ENCODE data around the gene MDM1. TPM values are rescaled to one million over a fixed set of nuclear protein-coding genes. Genes with fewer than 3 reads are reported as not detected.

Gene MDM1
- total RNA-seq, 2 experiments from 2014 or later, result 25.2 to 28.4 TPM

- Mint-ChIP-seq H3K9me3 (peaks cover 9% of the 10 kb centered on the region), H3K4me3 (no peak overlapping the region), H3K27me3 (no peaks in the 10 kb centered on the region), H3K36me3 (ENCODE audit: low read depth) (peaks cover 20% of the 10 kb centered on the region), H3K27ac (no peak overlapping the region), H3K4me1 (peaks cover 81% of the 10 kb centered on the region)
- no peak for DNase-seq
- POLR2A ChIA-PET, result no interaction called here
- CTCF ChIA-PET, result interaction anchor here (0.7 kb wide), 1 partner anchor 15 kb away, joined by 3 read pairs; no protein-coding TSS in a partner anchor
Observed at GRCh38 chr12:68368327-68368726, 36.2 kb upstream of the MDM1 start.

GRCh38 chr12:68367903-68368302, 35.7 kb upstream of the MDM1 start:
- Mint-ChIP-seq H3K4me3 (no peak overlapping the region), H3K27me3 (no peaks in the 10 kb centered on the region), H3K27ac (no peak overlapping the region), H3K36me3 (ENCODE audit: low read depth) (peaks cover 20% of the 10 kb centered on the region), H3K4me1 (peaks cover 81% of the 10 kb centered on the region), H3K9me3 (peaks cover 7% of the 10 kb centered on the region)
- ChIA-PET CTCF (interaction anchor here (0.7 kb wide), 1 partner anchor 15 kb away, joined by 3 read pairs; no protein-coding TSS in a partner anchor), POLR2A (no interaction called here)
- DNase-seq, result peak; percentile 14

GRCh38 chr12:68367116-68367515, 35.0 kb upstream of the MDM1 start:
- ChIA-PET POLR2A (no interaction called here), CTCF (no interaction called here)
- Mint-ChIP-seq H3K4me1 (peaks cover 79% of the 10 kb centered on the region), H3K27me3 (no peaks in the 10 kb centered on the region), H3K4me3 (no peak overlapping the region), H3K27ac (peak overlapping the region; percentile 84), H3K9me3 (peaks cover 7% of the 10 kb centered on the region), H3K36me3 (ENCODE audit: low read depth) (peaks cover 20% of the 10 kb centered on the region)
- no peak for DNase-seq

- CTCF ChIA-PET, result interaction anchor here (1.1 to 1.4 kb wide), 2 partner anchors 9 to 465 kb away, joined by 4 read pairs; no protein-coding TSS in a partner anchor
- Mint-ChIP-seq H3K9me3 (peaks cover 6% of the 10 kb centered on the region), H3K36me3 (ENCODE audit: low read depth) (peaks cover 14% of the 10 kb centered on the region), H3K27ac (peak overlapping the region; percentile 94), H3K4me3 (peak overlapping the region; percentile 63), H3K27me3 (no peaks in the 10 kb centered on the region), H3K4me1 (peaks cover 70% of the 10 kb centered on the region)
- POLR2A ChIA-PET, result interaction anchor here (0.6 to 1.0 kb wide), 2 partner anchors 97 to 227 kb away, joined by 3 to 4 read pairs; no protein-coding TSS in a partner anchor
- peak; percentile 94 for DNase-seq
Observed at GRCh38 chr12:68364893-68365725, 32.9 kb upstream of the MDM1 start.

- Mint-ChIP-seq H3K27ac (peak overlapping the region; percentile 94), H3K27me3 (no peaks in the 10 kb centered on the region), H3K4me1 (peaks cover 67% of the 10 kb centered on the region), H3K4me3 (peak overlapping the region; percentile 63), H3K36me3 (ENCODE audit: low read depth) (peaks cover 14% of the 10 kb centered on the region), H3K9me3 (peaks cover under 1% of the 10 kb centered on the region)
- DNase-seq, result no peak
- CTCF ChIA-PET, result interaction anchor here (1.4 kb wide), 1 partner anchor 8 kb away, joined by 4 read pairs; no protein-coding TSS in a partner anchor
- POLR2A ChIA-PET, result interaction anchor here (0.6 kb wide), 2 partner anchors 228 to 346 kb away, joined by 4 to 7 read pairs; no protein-coding TSS in a partner anchor
Observed at GRCh38 chr12:68364328-68364727, 32.2 kb upstream of the MDM1 start.

GRCh38 chr12:68361953-68362352, 29.8 kb upstream of the MDM1 start:
- Mint-ChIP-seq H3K27ac (no peak overlapping the region), H3K36me3 (ENCODE audit: low read depth) (peaks cover 7% of the 10 kb centered on the region), H3K9me3 (no peaks in the 10 kb centered on the region), H3K27me3 (no peaks in the 10 kb centered on the region), H3K4me3 (no peak overlapping the region), H3K4me1 (peaks cover 57% of the 10 kb centered on the region)
- ChIA-PET POLR2A (no interaction called here), CTCF (interaction anchor here (1.0 kb wide), 1 partner anchor 64 kb away, joined by 3 read pairs; no protein-coding TSS in a partner anchor)
- no peak for DNase-seq

- Mint-ChIP-seq H3K27ac (no peak overlapping the region), H3K4me3 (no peak overlapping the region), H3K9me3 (no peaks in the 10 kb centered on the region), H3K36me3 (ENCODE audit: low read depth) (peaks cover 3% of the 10 kb centered on the region), H3K27me3 (no peaks in the 10 kb centered on the region), H3K4me1 (peaks cover 35% of the 10 kb centered on the region)
- POLR2A ChIA-PET, result interaction anchor here (0.7 kb wide), 1 partner anchor 334 kb away, joined by 3 read pairs; no protein-coding TSS in a partner anchor
- DNase-seq, result no peak
- CTCF ChIA-PET, result interaction anchor here (0.6 to 2.9 kb wide), 10 partner anchors 10 to 292 kb away, joined by 3 to 8 read pairs (median 4); no protein-coding TSS in a partner anchor
Observed at GRCh38 chr12:68359674-68360073, 27.5 kb upstream of the MDM1 start.

GRCh38 chr12:68358532-68359485, 26.6 kb upstream of the MDM1 start:
- Mint-ChIP-seq H3K27me3 (no peaks in the 10 kb centered on the region), H3K4me3 (no peak overlapping the region), H3K9me3 (no peaks in the 10 kb centered on the region), H3K4me1 (peaks cover 28% of the 10 kb centered on the region), H3K36me3 (ENCODE audit: low read depth) (peaks cover 3% of the 10 kb centered on the region), H3K27ac (no peak overlapping the region)
- DNase-seq, result peak; percentile 85
- ChIA-PET POLR2A (interaction anchor here (0.7 kb wide), 1 partner anchor 335 kb away, joined by 3 read pairs; no protein-coding TSS in a partner anchor), CTCF (interaction anchor here (0.6 to 2.9 kb wide), 14 partner anchors 10 to 293 kb away, joined by 3 to 8 read pairs (median 4); no protein-coding TSS in a partner anchor)

- CTCF ChIA-PET, result interaction anchor here (0.6 to 1.5 kb wide), 7 partner anchors 9 to 451 kb away, joined by 3 to 5 read pairs (median 3); partner anchors contain the start of gene MDM2
Observed at GRCh38 chr12:68356986-68357385, 24.8 kb upstream of the MDM1 start.

GRCh38 chr12:68356060-68356695, 24.0 kb upstream of the MDM1 start:
- no peak overlapping the region for H3K27ac Mint-ChIP-seq
- H3K4me3 Mint-ChIP-seq, result no peak overlapping the region
- H3K4me1 Mint-ChIP-seq, result peaks cover 13% of the 10 kb centered on the region
- DNase-seq, result no peak
- ChIA-PET CTCF (interaction anchor here (0.6 to 1.5 kb wide), 12 partner anchors 8 to 705 kb away, joined by 3 to 6 read pairs (median 3); partner anchors contain the start of gene MDM2), POLR2A (no interaction called here)
- peaks cover 2% of the 10 kb centered on the region for H3K27me3 Mint-ChIP-seq
- no peaks in the 10 kb centered on the region for H3K36me3 Mint-ChIP-seq (ENCODE audit: low read depth)
- H3K9me3 Mint-ChIP-seq, result no peaks in the 10 kb centered on the region

More at GRCh38 chr12:68356986-68357385, 24.8 kb upstream of the MDM1 start:
- POLR2A ChIA-PET, result interaction anchor here (0.8 kb wide), 1 partner anchor 116 kb away, joined by 5 read pairs; no protein-coding TSS in a partner anchor
- Mint-ChIP-seq H3K27me3 (peaks cover 2% of the 10 kb centered on the region), H3K9me3 (no peaks in the 10 kb centered on the region), H3K4me3 (no peak overlapping the region), H3K4me1 (peaks cover 14% of the 10 kb centered on the region), H3K27ac (no peak overlapping the region), H3K36me3 (ENCODE audit: low read depth) (no peaks in the 10 kb centered on the region)
- no peak for DNase-seq

GRCh38 chr12:68354977-68355541, 22.9 kb upstream of the MDM1 start:
- H3K27ac Mint-ChIP-seq, result no peak overlapping the region
- CTCF ChIA-PET, result interaction anchor here (0.8 to 1.5 kb wide), 3 partner anchors 15 to 253 kb away, joined by 3 read pairs; no protein-coding TSS in a partner anchor
- H3K4me1 Mint-ChIP-seq, result peaks cover 13% of the 10 kb centered on the region
- DNase-seq, result no peak
- POLR2A ChIA-PET, result no interaction called here
- H3K4me3 Mint-ChIP-seq, result no peak overlapping the region
- H3K9me3 Mint-ChIP-seq, result no peaks in the 10 kb centered on the region
- H3K27me3 Mint-ChIP-seq, result peaks cover 2% of the 10 kb centered on the region
- H3K36me3 Mint-ChIP-seq (ENCODE audit: low read depth), result no peaks in the 10 kb centered on the region

Data from activated CD4-positive, alpha-beta T cell treated with anti-CD3 and anti-CD28 coated beads, Interleukin-2, amount 10 ng/mL, durations not matched to agents 7 days and 5 days (primary cell).